H54 (cell line): ENCODE data around the gene NUCKS1.
"Not testable (repeated sequence)": the region's sequence is repeated elsewhere in the genome, so short reads cannot be mapped to it uniquely, and the experiment has no call there.

Experiments used
- DNase-seq: peaks from one replicate; pipeline ENCODE4 v3.0.0; 2011; ENCODE audit warnings: low spot score, mixed read lengths; ENCODE audit not compliant: insufficient read length
- FAIRE-seq: peaks from 3 replicates; lab custom pipeline; 2011; peaks lifted over from hg19 to GRCh38; lab: Jason Lieb, UNC
- POLR2A ChIP-seq: IDR thresholded peaks from 2 replicates; pipeline ENCODE4 v1.6.1; 2011; ENCODE audit warnings: low read depth, mild to moderate bottlenecking, low read length

The NUCKS1 gene

GRCh38 chr1:205733438-205734175 is 16.4 kb downstream of the NUCKS1 start:
- FAIRE-seq (no peak), DNase-seq (no peak)
- TF ChIP-seq POLR2A = no peak

- TF ChIP-seq POLR2A = no peak
- FAIRE-seq (no peak), DNase-seq (no peak)
These were observed 19.9 kb downstream of the NUCKS1 start for GRCh38 chr1:205729945-205730610.

- FAIRE-seq = peak; percentile 81
These were observed 23.3 kb downstream of the NUCKS1 start for GRCh38 chr1:205726619-205727125.

GRCh38 chr1:205725514-205725913 is 24.5 kb downstream of the NUCKS1 start:
- no peak for TF ChIP-seq POLR2A
- no peak for FAIRE-seq
- no peak for DNase-seq

More at GRCh38 chr1:205726619-205727125, 23.3 kb downstream of the NUCKS1 start:
- no peak for TF ChIP-seq POLR2A
- no peak for DNase-seq

- not testable (repeated sequence) for DNase-seq, FAIRE-seq
These were observed 29.2 kb downstream of the NUCKS1 start for GRCh38 chr1:205720740-205721139.

GRCh38 chr1:205719762-205720161 is 30.2 kb downstream of the NUCKS1 start:
- TF ChIP-seq POLR2A = no peak
- FAIRE-seq (no peak), DNase-seq (no peak)

- no peak for TF ChIP-seq POLR2A
- FAIRE-seq (no peak), DNase-seq (no peak)
These were observed 31.0 kb downstream of the NUCKS1 start for GRCh38 chr1:205719015-205719414.

- DNase-seq (no peak), FAIRE-seq (no peak)
- TF ChIP-seq POLR2A = no peak
These were observed 33.4 kb downstream of the NUCKS1 start for GRCh38 chr1:205716371-205717132.

- no peak for TF ChIP-seq POLR2A
- DNase-seq (no peak), FAIRE-seq (no peak)
These were observed 34.4 kb downstream of the NUCKS1 start for GRCh38 chr1:205715628-205716027.

- DNase-seq (no peak), FAIRE-seq (no peak)
- TF ChIP-seq POLR2A = no peak
These were observed 35.1 kb downstream of the NUCKS1 start for GRCh38 chr1:205714906-205715246.

- no peak for TF ChIP-seq POLR2A
- DNase-seq = no peak
- FAIRE-seq = no peak
These were observed 35.6 kb downstream of the NUCKS1 start for GRCh38 chr1:205714190-205714905.

- peak; percentile 15 for FAIRE-seq
- peak; percentile 42 for DNase-seq
- TF ChIP-seq POLR2A = no peak
These were observed 38.6 kb downstream of the NUCKS1 start for GRCh38 chr1:205711105-205712048.
